Adipocyte (in vitro differentiated cells): ENCODE results near the gene FBXW10.
"Not testable (repeated sequence)": the region's sequence is repeated elsewhere in the genome, so short reads cannot be mapped to it uniquely, and the experiment has no call there.

Experiments used
- DNase-seq: peaks from one replicate; pipeline ENCODE4 v3.0.0-alpha.2; 2015; ENCODE audit warnings: low read depth
- H3K27me3 ChIP-seq: replicated peaks from 2 replicates; pipeline ENCODE4 v1.7.0; 2013; ENCODE audit warnings: mild to moderate bottlenecking, low read length, moderate library complexity; ENCODE audit not compliant: control insufficient read depth, insufficient read depth
- H3K36me3 ChIP-seq: 2 replicates; pipeline ENCODE4 v1.7.0; 2013; ENCODE audit warnings: low read length, mild to moderate bottlenecking, moderate library complexity; ENCODE audit not compliant: control insufficient read depth, insufficient read depth, severe bottlenecking
- H3K4me1 ChIP-seq: 2 replicates; pipeline ENCODE4 v1.7.0; 2013; ENCODE audit warnings: mild to moderate bottlenecking, low read length, moderate library complexity; ENCODE audit not compliant: control insufficient read depth, insufficient read depth
- H3K4me3 ChIP-seq: 2 replicates; pipeline ENCODE4 v1.7.0; 2013; ENCODE audit warnings: mild to moderate bottlenecking, low read length, moderate library complexity
- H3K9ac ChIP-seq: 2 replicates; pipeline ENCODE4 v1.7.0; 2013; ENCODE audit warnings: mild to moderate bottlenecking, low read length, moderate library complexity
- H3K9me3 ChIP-seq: 2 replicates; pipeline ENCODE4 v1.7.0; 2013; ENCODE audit warnings: mild to moderate bottlenecking, low read length, moderate library complexity; ENCODE audit not compliant: control insufficient read depth

FBXW10 gene

GRCh38 chr17:18757368-18758044, 13.7 kb downstream of the FBXW10 start:
- H3K4me1 ChIP-seq, H3K27me3 ChIP-seq, H3K4me3 ChIP-seq, H3K9me3 ChIP-seq, DNase-seq, H3K36me3 ChIP-seq, H3K9ac ChIP-seq: not testable (repeated sequence)

DNA sequence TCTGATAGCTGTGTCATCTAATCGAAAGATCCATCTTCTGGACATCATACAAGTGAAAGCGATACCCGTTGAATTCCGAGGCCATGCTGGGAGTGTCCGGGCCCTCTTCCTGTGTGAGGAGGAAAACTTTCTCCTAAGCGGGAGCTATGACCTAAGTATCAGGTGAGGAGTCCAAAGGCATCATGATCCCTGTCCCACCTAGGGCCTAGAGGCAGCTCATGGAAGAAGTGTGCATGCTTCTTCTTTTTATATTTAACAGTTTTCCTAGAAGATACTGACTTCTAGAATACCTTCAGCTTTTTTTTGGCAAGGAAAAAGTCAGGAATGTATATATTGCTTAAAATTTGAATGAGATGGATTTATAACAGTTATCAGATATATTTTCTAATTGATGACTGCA, 14.5 kb downstream of the FBXW10 start:
- H3K36me3 ChIP-seq, H3K27me3 ChIP-seq, H3K4me3 ChIP-seq, H3K9ac ChIP-seq, DNase-seq, H3K9me3 ChIP-seq, H3K4me1 ChIP-seq: not testable (repeated sequence)

- not testable (repeated sequence) for H3K4me1 ChIP-seq, H3K9me3 ChIP-seq, H3K27me3 ChIP-seq, H3K36me3 ChIP-seq, H3K4me3 ChIP-seq, H3K9ac ChIP-seq, DNase-seq
Observed at GRCh38 chr17:18760221-18760620, 16.4 kb downstream of the FBXW10 start.

GRCh38 chr17:18770572-18770971, 26.7 kb downstream of the FBXW10 start:
- H3K27me3 ChIP-seq, DNase-seq, H3K9ac ChIP-seq, H3K36me3 ChIP-seq, H3K4me3 ChIP-seq, H3K9me3 ChIP-seq, H3K4me1 ChIP-seq: not testable (repeated sequence)

GRCh38 chr17:18771066-18771465, 27.2 kb downstream of the FBXW10 start:
- not testable (repeated sequence) for H3K4me1 ChIP-seq, DNase-seq, H3K27me3 ChIP-seq, H3K4me3 ChIP-seq, H3K9ac ChIP-seq, H3K9me3 ChIP-seq, H3K36me3 ChIP-seq

GRCh38 chr17:18772471-18772870, 28.6 kb downstream of the FBXW10 start:
- Histone ChIP-seq H3K4me3 (no peak overlapping the region), H3K36me3 (no peaks in the 10 kb centered on the region), H3K27me3 (no peaks in the 10 kb centered on the region), H3K9ac (no peak overlapping the region), H3K4me1 (no peaks in the 10 kb centered on the region), H3K9me3 (no peaks in the 10 kb centered on the region)
- DNase-seq: no peak

- H3K9me3 ChIP-seq, H3K27me3 ChIP-seq, H3K36me3 ChIP-seq, H3K4me1 ChIP-seq: not testable (repeated sequence)
- H3K9ac ChIP-seq: peak within 1 kb of the TSS; percentile 85
- H3K4me3 ChIP-seq: peak within 1 kb of the TSS; percentile 79
- peak; percentile 97 for DNase-seq
Observed at GRCh38 chr17:18780991-18781718, 37.3 kb downstream of the FBXW10 start, which contains the start of gene TVP23B. TSS of gene TVP23B (plus strand) at chr17:18781183. CDS start at chr17:18781294, 111 bp downstream.

- not testable (repeated sequence) for H3K36me3 ChIP-seq, H3K4me1 ChIP-seq, H3K9me3 ChIP-seq, H3K27me3 ChIP-seq
- Histone ChIP-seq H3K9ac (peak overlapping the region; percentile 85), H3K4me3 (peak overlapping the region; percentile 79)
- DNase-seq: peak; percentile 3
Observed at GRCh38 chr17:18781805-18782204, 38.0 kb downstream of the FBXW10 start.

GRCh38 chr17:18785933-18786332, 42.1 kb downstream of the FBXW10 start:
- not testable (repeated sequence) for H3K9me3 ChIP-seq, H3K9ac ChIP-seq, H3K4me3 ChIP-seq, H3K36me3 ChIP-seq, H3K27me3 ChIP-seq, DNase-seq, H3K4me1 ChIP-seq

GRCh38 chr17:18786890-18787289, 43.0 kb downstream of the FBXW10 start:
- not testable (repeated sequence) for H3K27me3 ChIP-seq, DNase-seq, H3K36me3 ChIP-seq, H3K9me3 ChIP-seq, H3K4me3 ChIP-seq, H3K4me1 ChIP-seq, H3K9ac ChIP-seq

GRCh38 chr17:18791402-18791801, 47.5 kb downstream of the FBXW10 start:
- H3K27me3 ChIP-seq, H3K9me3 ChIP-seq, H3K36me3 ChIP-seq, H3K4me1 ChIP-seq, H3K4me3 ChIP-seq, DNase-seq, H3K9ac ChIP-seq: not testable (repeated sequence)

DNA sequence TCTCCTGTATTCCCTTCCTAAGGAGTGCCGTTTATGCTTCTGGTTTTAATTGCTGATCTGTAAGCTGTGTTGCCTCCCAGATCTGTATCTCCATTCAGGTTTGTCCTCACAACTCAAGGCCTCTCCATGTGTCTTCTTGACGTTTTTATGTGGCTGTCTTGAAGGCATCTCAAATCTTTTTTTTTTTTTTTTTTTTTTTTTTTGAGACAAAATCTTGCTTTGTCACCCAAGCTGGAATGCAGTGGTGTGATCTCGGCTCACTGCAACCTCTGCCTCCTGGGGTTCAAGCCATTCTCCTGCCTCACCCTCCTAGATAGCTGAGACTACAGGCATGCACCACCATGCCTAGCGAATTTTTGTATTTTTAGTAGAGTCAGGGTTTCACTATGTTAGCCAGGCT, 51.0 kb downstream of the FBXW10 start:
- H3K9ac ChIP-seq, H3K9me3 ChIP-seq, H3K4me3 ChIP-seq, DNase-seq, H3K4me1 ChIP-seq, H3K27me3 ChIP-seq: not testable (repeated sequence)
- peaks cover 13% of the 10 kb centered on the region for H3K36me3 ChIP-seq
